ENCODE results near the gene LRP1B.

The LRP1B gene

DNA sequence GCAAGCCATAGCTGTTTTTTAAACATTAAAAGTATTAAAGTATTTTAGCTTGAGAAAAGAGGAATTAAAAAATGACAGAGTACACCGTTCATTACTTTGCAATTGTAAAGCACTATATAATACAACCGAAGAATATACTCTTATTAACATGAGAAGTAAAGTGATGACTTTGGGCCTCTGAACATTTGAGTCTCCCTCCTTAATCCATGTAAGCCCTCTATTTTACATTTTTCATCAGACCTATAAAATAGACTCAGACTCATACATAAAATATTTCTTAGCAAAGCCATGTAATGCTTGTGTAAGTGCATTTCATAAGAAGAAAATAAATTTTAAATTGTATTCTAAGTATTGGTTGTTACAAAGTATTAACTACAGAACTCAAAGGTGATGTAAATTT, 198.6 kb downstream of the LRP1B start:
- Histone ChIP-seq H3K27me3 (ENCODE audit: control insufficient read depth, low read length) (no peaks in the 10 kb centered on the region), H3K9me3 (ENCODE audit: control insufficient read depth, insufficient read depth, low read length) (no peaks in the 10 kb centered on the region), H3K9me2 (replicated peaks; ENCODE audit: control insufficient read depth, low read length) (no peaks in the 10 kb centered on the region), H3K27ac (ENCODE audit: low read depth, low read length) (no peak overlapping the region), H3K4me1 (ENCODE audit: control insufficient read depth, low read length) (no peaks in the 10 kb centered on the region), H3F3A (ENCODE audit: control insufficient read depth, insufficient read depth) (no peaks in the 10 kb centered on the region), H3K4me2 (ENCODE audit: low read length) (no peak overlapping the region), H3K36me3 (ENCODE audit: control insufficient read depth, low read length) (no peaks in the 10 kb centered on the region), H3K4me3 (ENCODE audit: low read length) (no peak overlapping the region), H4K20me1 (ENCODE audit: control insufficient read depth, insufficient read depth, low read depth, low read length) (no peaks in the 10 kb centered on the region), H3K79me2 (ENCODE audit: control insufficient read depth, low read length) (no peaks in the 10 kb centered on the region)
- TF ChIP-seq EZH2phosphoT487 (IDR thresholded peaks at IDR 0.05; ENCODE audit: borderline replicate concordance, low read length) = no peak
- TF ChIP-seq, protein P1, sequence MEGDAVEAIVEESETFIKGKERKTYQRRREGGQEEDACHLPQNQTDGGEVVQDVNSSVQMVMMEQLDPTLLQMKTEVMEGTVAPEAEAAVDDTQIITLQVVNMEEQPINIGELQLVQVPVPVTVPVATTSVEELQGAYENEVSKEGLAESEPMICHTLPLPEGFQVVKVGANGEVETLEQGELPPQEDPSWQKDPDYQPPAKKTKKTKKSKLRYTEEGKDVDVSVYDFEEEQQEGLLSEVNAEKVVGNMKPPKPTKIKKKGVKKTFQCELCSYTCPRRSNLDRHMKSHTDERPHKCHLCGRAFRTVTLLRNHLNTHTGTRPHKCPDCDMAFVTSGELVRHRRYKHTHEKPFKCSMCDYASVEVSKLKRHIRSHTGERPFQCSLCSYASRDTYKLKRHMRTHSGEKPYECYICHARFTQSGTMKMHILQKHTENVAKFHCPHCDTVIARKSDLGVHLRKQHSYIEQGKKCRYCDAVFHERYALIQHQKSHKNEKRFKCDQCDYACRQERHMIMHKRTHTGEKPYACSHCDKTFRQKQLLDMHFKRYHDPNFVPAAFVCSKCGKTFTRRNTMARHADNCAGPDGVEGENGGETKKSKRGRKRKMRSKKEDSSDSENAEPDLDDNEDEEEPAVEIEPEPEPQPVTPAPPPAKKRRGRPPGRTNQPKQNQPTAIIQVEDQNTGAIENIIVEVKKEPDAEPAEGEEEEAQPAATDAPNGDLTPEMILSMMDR (IDR thresholded peaks at IDR 0.05; ENCODE audit: low read depth, low read length, poor library complexity, severe bottlenecking) = no peak

- no peaks in the 10 kb centered on the region for H3K36me3 ChIP-seq (ENCODE audit: control insufficient read depth, low read length)
- no peak overlapping the region for H3K27ac ChIP-seq (ENCODE audit: low read depth, low read length)
- no peaks in the 10 kb centered on the region for H3K4me1 ChIP-seq (ENCODE audit: control insufficient read depth, low read length)
- no peaks in the 10 kb centered on the region for H3K27me3 ChIP-seq (ENCODE audit: control insufficient read depth, low read length)
- H3K4me2 ChIP-seq (ENCODE audit: low read length) = no peak overlapping the region
- no peaks in the 10 kb centered on the region for H3K79me2 ChIP-seq (ENCODE audit: control insufficient read depth, low read length)
- no peak for TF ChIP-seq EZH2phosphoT487 (IDR thresholded peaks at IDR 0.05; ENCODE audit: borderline replicate concordance, low read length)
- TF ChIP-seq, protein P1 (IDR thresholded peaks at IDR 0.05; ENCODE audit: low read depth, low read length, poor library complexity, severe bottlenecking) = no peak
- no peaks in the 10 kb centered on the region for H3K9me3 ChIP-seq (ENCODE audit: control insufficient read depth, insufficient read depth, low read length)
- H3K4me3 ChIP-seq (ENCODE audit: low read length) = no peak overlapping the region
- no peaks in the 10 kb centered on the region for H3K9me2 ChIP-seq (replicated peaks; ENCODE audit: control insufficient read depth, low read length)
- no peaks in the 10 kb centered on the region for H3F3A ChIP-seq (ENCODE audit: control insufficient read depth, insufficient read depth)
- no peaks in the 10 kb centered on the region for H4K20me1 ChIP-seq (ENCODE audit: control insufficient read depth, insufficient read depth, low read depth, low read length)
These were observed 199.0 kb downstream of the LRP1B start for GRCh38 chr2:141931797-141932196.

DNA sequence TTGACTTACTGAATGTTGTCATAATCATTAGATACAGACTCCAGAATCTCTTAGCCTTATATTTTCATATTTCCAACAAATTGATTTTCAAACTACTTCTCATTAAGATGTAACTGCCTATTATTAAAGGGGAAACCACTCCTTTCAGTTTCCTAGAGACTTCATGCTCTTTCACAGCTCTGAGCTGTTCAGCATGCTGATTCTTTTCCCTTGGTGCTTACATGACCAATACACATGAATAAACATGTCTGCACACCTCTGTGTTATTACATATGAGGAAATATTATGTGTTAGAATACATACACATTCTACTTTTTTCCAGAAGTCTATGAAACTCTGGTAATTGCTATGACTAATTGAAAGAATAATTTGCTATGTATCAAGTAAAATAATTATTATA, 200.0 kb downstream of the LRP1B start:
- H3K9me2 ChIP-seq (replicated peaks; ENCODE audit: control insufficient read depth, low read length) = no peaks in the 10 kb centered on the region
- TF ChIP-seq, protein P1 (IDR thresholded peaks at IDR 0.05; ENCODE audit: low read depth, low read length, poor library complexity, severe bottlenecking) = no peak
- TF ChIP-seq EZH2phosphoT487 (IDR thresholded peaks at IDR 0.05; ENCODE audit: borderline replicate concordance, low read length) = no peak
- H3K36me3 ChIP-seq (ENCODE audit: control insufficient read depth, low read length) = no peaks in the 10 kb centered on the region
- no peak overlapping the region for H3K27ac ChIP-seq (ENCODE audit: low read depth, low read length)
- no peak overlapping the region for H3K4me2 ChIP-seq (ENCODE audit: low read length)
- H3K79me2 ChIP-seq (ENCODE audit: control insufficient read depth, low read length) = no peaks in the 10 kb centered on the region
- H3K4me3 ChIP-seq (ENCODE audit: low read length) = no peak overlapping the region
- no peaks in the 10 kb centered on the region for H3K9me3 ChIP-seq (ENCODE audit: control insufficient read depth, insufficient read depth, low read length)
- H4K20me1 ChIP-seq (ENCODE audit: control insufficient read depth, insufficient read depth, low read depth, low read length) = no peaks in the 10 kb centered on the region
- no peaks in the 10 kb centered on the region for H3F3A ChIP-seq (ENCODE audit: control insufficient read depth, insufficient read depth)
- H3K27me3 ChIP-seq (ENCODE audit: control insufficient read depth, low read length) = no peaks in the 10 kb centered on the region
- H3K4me1 ChIP-seq (ENCODE audit: control insufficient read depth, low read length) = no peaks in the 10 kb centered on the region
